CD4-positive, CD25-positive, alpha-beta regulatory T cell (primary cell): ENCODE results near the gene HOXD1. TPM values are rescaled to one million over a fixed set of nuclear protein-coding genes. Genes with fewer than 3 reads are reported as not detected.

Experiments
- ATAC-seq, 2 donors: fragments of 150-1000 bp; cut with Tn5 transposase; one replicate each; pipeline ENCODE4 v1.10.0; 2021; ENCODE audit warnings: low read depth in 2 of 2, moderate number of reproducible peaks in 2 of 2, moderate library complexity in 1 of 2
- DNase-seq, 3 donors: peaks; one replicate each; pipeline versions ENCODE4 v3.0.0 to v3.0.0-alpha.2; 2012 to 2022; ENCODE audit warnings: mixed read lengths in 1 of 3
- H3K27ac ChIP-seq: one replicate; pipeline ENCODE4 v1.7.0; 2013; ENCODE audit warnings: mild to moderate bottlenecking, low read length; ENCODE audit not compliant: insufficient read depth, poor library complexity, severe bottlenecking
- H3K27me3 ChIP-seq: one replicate; pipeline ENCODE4 v1.7.0; 2013; ENCODE audit warnings: low read length; ENCODE audit not compliant: control insufficient read depth, insufficient read depth
- H3K36me3 ChIP-seq: one replicate; pipeline ENCODE4 v1.7.0; 2013; ENCODE audit warnings: mild to moderate bottlenecking, low read length, moderate library complexity; ENCODE audit not compliant: control insufficient read depth, insufficient read depth
- H3K4me1 ChIP-seq: 2 replicates; pipeline ENCODE4 v1.7.0; 2013; ENCODE audit warnings: mild to moderate bottlenecking, low read length; ENCODE audit not compliant: insufficient read depth, control insufficient read depth, poor library complexity, severe bottlenecking
- H3K4me3 ChIP-seq: one replicate; pipeline ENCODE4 v1.7.0; 2013; ENCODE audit warnings: low read depth, mild to moderate bottlenecking, low read length, moderate library complexity
- H3K9me3 ChIP-seq, 2 experiments: 1 replicate in 1 of 2; 2 replicates in 1 of 2; pipeline ENCODE4 v1.7.0; 2013; ENCODE audit warnings: low read length in 2 of 2, mild to moderate bottlenecking in 1 of 2, moderate library complexity in 1 of 2; ENCODE audit not compliant: control insufficient read depth in 2 of 2
- H3K27ac Mint-ChIP-seq, 3 donors: one replicate each; pipeline ENCODE4 v1.8.0; 2020 to 2022; ENCODE audit warnings: mild to moderate bottlenecking in 3 of 3, mixed read lengths in 3 of 3, moderate library complexity in 2 of 3
- H3K27me3 Mint-ChIP-seq: one replicate; pipeline ENCODE4 v1.8.0; 2022; ENCODE audit warnings: mild to moderate bottlenecking, mixed read lengths
- H3K36me3 Mint-ChIP-seq: one replicate; pipeline ENCODE4 v1.8.0; 2020; ENCODE audit warnings: mixed read lengths
- H3K4me1 Mint-ChIP-seq, 4 donors: one replicate each; pipeline ENCODE4 v1.8.0; 2020 to 2022; ENCODE audit warnings: mixed read lengths in 4 of 4, mild to moderate bottlenecking in 1 of 4
- H3K4me3 Mint-ChIP-seq, 4 donors: one replicate each; pipeline ENCODE4 v1.8.0; 2020 to 2022; ENCODE audit warnings: mild to moderate bottlenecking in 4 of 4, mixed read lengths in 4 of 4, moderate library complexity in 3 of 4
- H3K9me3 Mint-ChIP-seq, 7 donors: one replicate each; pipeline ENCODE4 v1.8.0; 2020 to 2022; ENCODE audit warnings: mixed read lengths in 7 of 7, mild to moderate bottlenecking in 3 of 7, moderate library complexity in 2 of 7
- polyA plus RNA-seq, 4 donors: library from polyadenylated mRNA; unstranded; fragments of 300-500 nt; fragmentation: Illumina TruSeq; gene quantifications; one replicate each; pipeline ENCODE4 v1.2.3, GENCODE V29; 2021
- total RNA-seq: library from RNA; stranded (reverse); gene quantifications from one replicate; pipeline ENCODE4 v1.2.3, GENCODE V29; 2022

Gene HOXD1
- total and polyA plus RNA-seq, 5 donors from 2014 or later = not detected

DNA sequence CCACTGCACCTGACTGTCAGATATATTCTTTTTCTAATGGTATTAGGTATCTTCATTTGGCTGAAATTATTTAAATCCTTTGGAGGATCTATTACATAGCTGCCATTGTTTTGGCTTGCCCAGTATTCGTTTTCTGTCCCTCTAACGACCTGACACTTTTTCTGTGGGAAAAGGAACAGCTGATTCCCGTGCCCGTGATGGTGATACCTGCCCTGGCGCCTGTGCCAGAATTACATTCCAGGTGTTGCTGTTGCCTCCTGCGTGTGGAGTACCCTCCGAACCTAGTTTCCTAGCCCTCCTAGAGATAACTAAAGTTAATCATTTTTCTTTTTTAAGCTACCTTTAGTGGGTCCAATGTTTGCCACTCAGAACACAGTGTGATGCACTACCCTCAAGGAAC is 14.0 kb downstream of the HOXD1 start:
- Histone ChIP-seq H3K27me3 (peaks cover 10% of the 10 kb centered on the region), H3K27ac (no peak overlapping the region), H3K4me3 (no peak overlapping the region), H3K36me3 (no peaks in the 10 kb centered on the region), H3K4me1 (no peaks in the 10 kb centered on the region), H3K9me3 (peaks cover 0 to 6% of the 10 kb centered on the region in 2 experiments)
- Mint-ChIP-seq H3K4me3 (no peak overlapping the region), H3K27ac (no peak overlapping the region), H3K9me3 (peaks cover 0 to 6% (median 0%) of the 10 kb centered on the region in 7 donors), H3K36me3 (no peaks in the 10 kb centered on the region), H3K4me1 (no peaks in the 10 kb centered on the region), H3K27me3 (peaks cover 23% of the 10 kb centered on the region)
- DNase-seq (no peak), ATAC-seq (no peak)

DNA sequence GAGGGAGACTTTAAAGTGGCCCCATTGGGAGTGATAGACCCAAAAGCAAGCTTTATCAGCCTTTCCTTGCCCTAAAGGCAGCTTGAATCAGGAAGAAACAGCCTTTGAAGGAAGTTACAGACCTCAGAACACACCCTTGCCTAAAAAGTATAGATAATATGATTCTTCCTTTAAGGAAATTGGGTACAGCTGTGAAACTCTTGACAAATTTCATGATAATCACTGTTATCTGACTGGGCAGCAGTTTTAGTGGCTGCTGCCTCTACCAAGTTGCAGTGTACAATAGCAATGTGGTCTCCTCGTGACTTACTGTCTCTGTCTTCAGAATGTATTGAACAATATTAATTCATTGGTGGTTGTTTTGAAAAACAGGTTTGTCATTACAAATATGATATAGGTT is 16.7 kb downstream of the HOXD1 start:
- Histone ChIP-seq H3K4me3 (no peak overlapping the region), H3K27ac (no peak overlapping the region), H3K9me3 (peaks cover 0 to 6% of the 10 kb centered on the region in 2 experiments), H3K36me3 (no peaks in the 10 kb centered on the region), H3K4me1 (no peaks in the 10 kb centered on the region), H3K27me3 (peaks cover 3% of the 10 kb centered on the region)
- H3K4me3 Mint-ChIP-seq = no peak overlapping the region
- DNase-seq (no peak), ATAC-seq (no peak)
- peaks cover 10% of the 10 kb centered on the region for H3K27me3 Mint-ChIP-seq
- H3K9me3 Mint-ChIP-seq = peaks cover 0 to 6% (median 0%) of the 10 kb centered on the region in 7 donors
- peaks cover 0 to 4% (median 0%) of the 10 kb centered on the region in 4 donors for H3K4me1 Mint-ChIP-seq
- H3K36me3 Mint-ChIP-seq = no peaks in the 10 kb centered on the region
- no peak overlapping the region for H3K27ac Mint-ChIP-seq

- H3K9me3 ChIP-seq = peaks cover 0 to 6% of the 10 kb centered on the region in 2 experiments
- Mint-ChIP-seq H3K4me3 (no peak overlapping the region), H3K4me1 (peaks cover 0 to 4% (median 0%) of the 10 kb centered on the region in 4 donors), H3K36me3 (no peaks in the 10 kb centered on the region), H3K27me3 (peaks cover 10% of the 10 kb centered on the region), H3K27ac (no peak overlapping the region), H3K9me3 (peaks cover 0 to 6% (median 0%) of the 10 kb centered on the region in 7 donors)
- no peaks in the 10 kb centered on the region for H3K36me3 ChIP-seq
- no peak overlapping the region for H3K27ac ChIP-seq
- no peak for DNase-seq
- no peak for ATAC-seq
- peaks cover 3% of the 10 kb centered on the region for H3K27me3 ChIP-seq
- no peaks in the 10 kb centered on the region for H3K4me1 ChIP-seq
- no peak overlapping the region for H3K4me3 ChIP-seq
These were observed 17.7 kb downstream of the HOXD1 start for GRCh38 chr2:176206136-176206535.

GRCh38 chr2:176206682-176207081 is 18.2 kb downstream of the HOXD1 start:
- peaks cover 10% of the 10 kb centered on the region for H3K27me3 Mint-ChIP-seq

GRCh38 chr2:176211110-176211509 is 22.6 kb downstream of the HOXD1 start:
- peaks cover 0 to 3% (median 0%) of the 10 kb centered on the region in 7 donors for H3K9me3 Mint-ChIP-seq
- Histone ChIP-seq H3K27me3 (no peaks in the 10 kb centered on the region), H3K4me1 (no peaks in the 10 kb centered on the region), H3K36me3 (no peaks in the 10 kb centered on the region), H3K9me3 (no peaks in the 10 kb centered on the region), H3K4me3 (no peak overlapping the region), H3K27ac (no peak overlapping the region)
- H3K36me3 Mint-ChIP-seq = no peaks in the 10 kb centered on the region
- no peak overlapping the region for H3K4me3 Mint-ChIP-seq
- ATAC-seq (no peak), DNase-seq (no peak)
- H3K27ac Mint-ChIP-seq = no peak overlapping the region
- H3K4me1 Mint-ChIP-seq = peaks cover 0 to 4% (median 0%) of the 10 kb centered on the region in 4 donors
- H3K27me3 Mint-ChIP-seq = peaks cover 10% of the 10 kb centered on the region

More at GRCh38 chr2:176206682-176207081, 18.2 kb downstream of the HOXD1 start:
- Mint-ChIP-seq H3K4me1 (peaks cover 0 to 4% (median 0%) of the 10 kb centered on the region in 4 donors), H3K36me3 (no peaks in the 10 kb centered on the region), H3K9me3 (peaks cover 0 to 6% (median 0%) of the 10 kb centered on the region in 7 donors), H3K27ac (no peak overlapping the region), H3K4me3 (no peak overlapping the region)
- peaks cover 3% of the 10 kb centered on the region for H3K27me3 ChIP-seq
- DNase-seq (no peak), ATAC-seq (no peak)
- no peaks in the 10 kb centered on the region for H3K36me3 ChIP-seq
- H3K9me3 ChIP-seq = peaks cover 0 to 6% of the 10 kb centered on the region in 2 experiments
- H3K4me1 ChIP-seq = no peaks in the 10 kb centered on the region
- no peak overlapping the region for H3K4me3 ChIP-seq
- no peak overlapping the region for H3K27ac ChIP-seq

- ATAC-seq (no peak), DNase-seq (no peak)
- H3K27ac Mint-ChIP-seq = no peak overlapping the region
- H3K27me3 ChIP-seq = no peaks in the 10 kb centered on the region
- peaks cover 0 to 4% (median 0%) of the 10 kb centered on the region in 4 donors for H3K4me1 Mint-ChIP-seq
- no peak overlapping the region for H3K4me3 Mint-ChIP-seq
- H3K9me3 ChIP-seq = no peaks in the 10 kb centered on the region
- H3K4me3 ChIP-seq = no peak overlapping the region
- H3K36me3 Mint-ChIP-seq = no peaks in the 10 kb centered on the region
- H3K27ac ChIP-seq = no peak overlapping the region
- peaks cover 12% of the 10 kb centered on the region for H3K27me3 Mint-ChIP-seq
- peaks cover 0 to 3% (median 0%) of the 10 kb centered on the region in 7 donors for H3K9me3 Mint-ChIP-seq
- no peaks in the 10 kb centered on the region for H3K4me1 ChIP-seq
- H3K36me3 ChIP-seq = no peaks in the 10 kb centered on the region
These were observed 23.8 kb downstream of the HOXD1 start for GRCh38 chr2:176212276-176212675.

- H3K4me3 Mint-ChIP-seq = no peak overlapping the region
These were observed 24.9 kb downstream of the HOXD1 start for GRCh38 chr2:176213406-176213805.

DNA sequence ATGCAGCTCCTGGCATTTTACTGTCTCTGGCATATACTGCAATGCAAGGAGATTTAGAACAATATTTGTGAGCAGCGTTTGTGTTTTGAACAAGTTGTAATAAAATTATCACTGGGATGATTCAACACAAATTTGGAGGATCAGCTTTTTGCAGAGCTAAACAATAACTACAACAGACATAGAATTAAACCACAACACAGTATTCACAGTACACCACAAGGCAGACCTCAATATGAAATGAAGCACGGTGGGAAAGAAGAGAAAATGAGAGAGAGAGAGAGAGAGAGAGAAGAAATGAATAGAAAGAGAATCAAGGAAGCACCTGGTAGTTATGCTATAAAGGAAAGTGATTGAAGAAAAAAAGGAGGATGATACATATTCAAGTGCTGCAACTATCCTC is 39.4 kb downstream of the HOXD1 start:
- no peak overlapping the region for H3K27ac ChIP-seq
- H3K27ac Mint-ChIP-seq = no peak overlapping the region
- no peak for ATAC-seq
- peaks cover 26% of the 10 kb centered on the region for H3K27me3 Mint-ChIP-seq
- H3K4me3 ChIP-seq = no peak overlapping the region
- no peaks in the 10 kb centered on the region for H3K4me1 Mint-ChIP-seq
- H3K27me3 ChIP-seq = peaks cover 16% of the 10 kb centered on the region
- H3K36me3 ChIP-seq = no peaks in the 10 kb centered on the region
- no peak overlapping the region for H3K4me3 Mint-ChIP-seq
- H3K4me1 ChIP-seq = no peaks in the 10 kb centered on the region
- H3K9me3 ChIP-seq = no peaks in the 10 kb centered on the region
- H3K9me3 Mint-ChIP-seq = peaks cover 0 to 4% (median 0%) of the 10 kb centered on the region in 7 donors
- H3K36me3 Mint-ChIP-seq = no peaks in the 10 kb centered on the region
- DNase-seq = no peak

More at GRCh38 chr2:176213406-176213805, 24.9 kb downstream of the HOXD1 start:
- Mint-ChIP-seq H3K36me3 (no peaks in the 10 kb centered on the region), H3K4me1 (peaks cover 0 to 4% (median 0%) of the 10 kb centered on the region in 4 donors), H3K27ac (no peak overlapping the region), H3K9me3 (peaks cover 0 to 3% (median 0%) of the 10 kb centered on the region in 7 donors), H3K27me3 (peaks cover 19% of the 10 kb centered on the region)
- no peaks in the 10 kb centered on the region for H3K27me3 ChIP-seq
- no peak overlapping the region for H3K4me3 ChIP-seq
- H3K36me3 ChIP-seq = no peaks in the 10 kb centered on the region
- DNase-seq = no peak
- no peaks in the 10 kb centered on the region for H3K9me3 ChIP-seq
- ATAC-seq = no peak
- no peaks in the 10 kb centered on the region for H3K4me1 ChIP-seq
- H3K27ac ChIP-seq = no peak overlapping the region
